SU-DHL-6 (cell line): ENCODE measurements around the gene SUB1.

ENCODE experiments used
- CTCF ChIP-seq: fragments of 200-600 bp; sonication (generic); IDR thresholded peaks from one replicate; pipeline ENCODE4 v1.5.1; 2017; ENCODE audit warnings: antibody characterized with exemption, mild to moderate bottlenecking, low read length, moderate library complexity; ENCODE audit not compliant: insufficient read depth, poor library complexity, severe bottlenecking
- EZH2phosphoT487 ChIP-seq: fragments of 200-600 bp; sonication (generic), shearing (Covaris generic); conservative IDR thresholded peaks from 2 replicates; pipeline ENCODE4 v1.6.1; 2018; ENCODE audit warnings: mild to moderate bottlenecking, antibody characterized with exemption, low read length, moderate library complexity, mixed read lengths

GRCh38 chr5:32618962-32619361 lies 33.6 kb downstream of the SUB1 start:
- TF ChIP-seq CTCF (no peak), EZH2phosphoT487 (no peak)
